Subcutaneous adipose tissue (tissue), 4 donors: Measurements from ENCODE around the gene LAMC3. TPM values are rescaled to one million over a fixed set of nuclear protein-coding genes. Genes with fewer than 3 reads are reported as not detected.

Experiments
- total RNA-seq, 4 donors: library from RNA; depleted of rRNA; stranded (reverse); fragments of >200 nt; gene quantifications; one replicate each; pipeline ENCODE4 v1.1.0, GENCODE V29; 2016
- TF ChIP-seq, protein P1 (sequence below): fragments of 450-650 bp; IDR thresholded peaks from one replicate; pipeline ENCODE4 v1.5.1; 2016; ENCODE audit warnings: low read depth, mild to moderate bottlenecking, control low read depth, antibody characterized with exemption, moderate library complexity

LAMC3 gene
- total RNA-seq, 4 donors from 2014 or later, result 1.3 to 2.9 (median 1.9) TPM

DNA sequence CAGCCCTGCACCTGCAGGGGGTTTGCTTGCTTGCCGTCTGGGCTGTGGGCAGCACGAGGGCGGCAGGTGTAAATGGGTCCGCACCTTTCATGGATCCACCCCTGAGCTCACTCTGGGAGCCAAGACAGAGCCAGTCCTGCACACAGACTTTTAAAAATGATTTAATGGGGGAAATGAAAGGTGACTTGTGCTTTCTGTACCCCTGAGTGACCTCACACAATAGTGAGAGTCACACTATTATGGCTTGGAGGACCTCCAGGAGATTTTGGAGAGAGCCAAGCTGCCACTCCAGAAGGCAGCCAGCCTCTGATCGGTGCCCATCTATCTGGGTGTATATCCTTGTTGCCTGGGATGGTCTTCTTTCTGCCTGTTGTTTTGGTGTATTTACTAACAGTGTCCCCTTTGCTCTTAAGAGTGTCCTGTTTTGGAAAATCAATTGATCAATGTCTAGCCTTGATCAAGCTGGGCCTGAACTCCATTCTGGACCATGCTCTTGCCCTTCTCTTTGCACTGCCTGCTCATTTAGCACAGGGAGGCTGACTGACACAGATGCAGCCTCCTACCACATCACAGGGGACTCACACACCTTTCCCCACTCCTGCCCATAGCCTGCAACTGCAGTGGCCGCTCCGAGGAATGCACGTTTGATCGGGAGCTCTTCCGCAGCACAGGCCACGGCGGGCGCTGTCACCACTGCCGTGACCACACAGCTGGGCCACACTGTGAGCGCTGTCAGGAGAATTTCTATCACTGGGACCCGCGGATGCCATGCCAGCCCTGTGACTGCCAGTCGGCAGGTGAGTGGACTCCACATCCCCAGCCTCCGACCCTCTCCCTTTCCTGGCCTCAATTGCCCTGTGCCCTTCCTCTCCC is 29.5 kb downstream of the LAMC3 start:
- TF ChIP-seq, protein P1, sequence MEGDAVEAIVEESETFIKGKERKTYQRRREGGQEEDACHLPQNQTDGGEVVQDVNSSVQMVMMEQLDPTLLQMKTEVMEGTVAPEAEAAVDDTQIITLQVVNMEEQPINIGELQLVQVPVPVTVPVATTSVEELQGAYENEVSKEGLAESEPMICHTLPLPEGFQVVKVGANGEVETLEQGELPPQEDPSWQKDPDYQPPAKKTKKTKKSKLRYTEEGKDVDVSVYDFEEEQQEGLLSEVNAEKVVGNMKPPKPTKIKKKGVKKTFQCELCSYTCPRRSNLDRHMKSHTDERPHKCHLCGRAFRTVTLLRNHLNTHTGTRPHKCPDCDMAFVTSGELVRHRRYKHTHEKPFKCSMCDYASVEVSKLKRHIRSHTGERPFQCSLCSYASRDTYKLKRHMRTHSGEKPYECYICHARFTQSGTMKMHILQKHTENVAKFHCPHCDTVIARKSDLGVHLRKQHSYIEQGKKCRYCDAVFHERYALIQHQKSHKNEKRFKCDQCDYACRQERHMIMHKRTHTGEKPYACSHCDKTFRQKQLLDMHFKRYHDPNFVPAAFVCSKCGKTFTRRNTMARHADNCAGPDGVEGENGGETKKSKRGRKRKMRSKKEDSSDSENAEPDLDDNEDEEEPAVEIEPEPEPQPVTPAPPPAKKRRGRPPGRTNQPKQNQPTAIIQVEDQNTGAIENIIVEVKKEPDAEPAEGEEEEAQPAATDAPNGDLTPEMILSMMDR, result no peak

DNA sequence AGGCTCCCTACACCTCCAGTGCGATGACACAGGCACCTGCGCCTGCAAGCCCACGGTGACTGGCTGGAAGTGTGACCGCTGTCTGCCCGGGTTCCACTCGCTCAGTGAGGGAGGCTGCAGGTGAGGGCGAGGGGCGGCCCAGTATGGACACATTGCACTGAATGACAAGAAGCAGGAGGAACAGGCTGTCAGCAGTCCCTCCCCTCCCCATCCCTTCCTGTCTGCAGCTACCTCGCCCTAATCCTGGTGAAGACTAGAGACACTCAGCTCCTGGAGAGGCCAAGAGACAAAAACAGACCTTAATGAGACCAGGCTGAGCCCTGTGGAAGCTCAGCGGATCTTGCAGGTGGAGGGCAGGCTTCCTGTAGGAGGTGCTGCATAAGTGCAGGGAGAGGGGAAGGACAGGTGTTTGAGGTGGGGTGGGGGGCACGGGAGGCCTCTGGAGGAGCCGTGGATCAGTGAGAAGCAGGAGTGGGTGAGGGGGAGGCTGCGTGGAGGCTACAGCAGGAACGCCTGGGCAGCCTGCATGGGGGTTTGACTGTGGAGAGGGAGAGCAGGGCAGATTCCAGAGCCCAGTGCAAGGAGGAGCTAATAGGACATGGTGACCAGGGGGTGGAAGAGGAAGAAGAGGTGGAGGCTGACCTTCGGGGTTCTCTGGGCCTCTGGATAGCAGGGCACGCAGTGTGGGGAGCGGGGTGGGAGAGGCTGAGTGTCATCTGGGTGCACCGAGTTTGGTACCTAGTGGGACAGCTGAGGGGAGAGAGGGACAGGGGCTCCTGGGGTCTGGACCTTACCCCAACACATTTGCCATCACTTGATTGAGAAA is 30.4 kb downstream of the LAMC3 start:
- TF ChIP-seq, protein P1, result no peak

DNA sequence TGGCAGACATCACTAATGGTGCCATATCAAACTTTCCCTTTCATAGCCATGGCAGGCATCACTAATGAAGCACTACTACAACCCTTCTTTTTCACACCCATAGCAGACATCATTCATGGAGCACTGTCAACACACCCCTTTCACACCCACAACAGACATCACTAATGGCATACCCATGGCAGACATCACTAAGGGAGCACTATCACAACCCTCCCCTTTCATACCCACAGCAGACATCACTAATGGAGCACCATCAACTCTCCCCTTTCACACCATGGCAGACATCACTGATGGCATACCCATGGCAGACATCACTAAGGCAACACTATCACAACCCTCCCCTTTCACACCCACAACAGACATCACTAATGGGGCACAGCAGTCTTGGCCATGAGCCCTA is 33.7 kb downstream of the LAMC3 start:
- TF ChIP-seq, protein P1, result no peak

DNA sequence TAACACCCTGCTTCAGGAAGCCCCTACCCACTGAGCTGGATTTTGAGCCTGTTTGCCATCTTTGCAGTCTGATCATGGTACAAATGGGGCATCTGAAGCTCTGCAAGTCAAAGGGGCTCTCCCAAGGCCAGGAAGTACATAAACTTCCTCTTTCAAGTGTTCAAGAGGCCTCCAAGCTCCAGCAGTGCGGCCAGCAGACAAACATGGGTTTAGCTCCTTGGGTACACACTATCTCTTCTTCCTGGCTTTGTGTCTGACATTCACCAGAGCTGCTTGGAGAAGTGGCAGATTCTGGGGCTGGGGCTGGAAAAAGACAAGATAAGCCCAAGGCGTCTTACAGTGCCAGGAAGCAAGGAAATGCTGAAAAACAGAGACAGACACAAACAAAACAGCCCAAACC is 34.1 kb downstream of the LAMC3 start:
- TF ChIP-seq, protein P1, result no peak

DNA sequence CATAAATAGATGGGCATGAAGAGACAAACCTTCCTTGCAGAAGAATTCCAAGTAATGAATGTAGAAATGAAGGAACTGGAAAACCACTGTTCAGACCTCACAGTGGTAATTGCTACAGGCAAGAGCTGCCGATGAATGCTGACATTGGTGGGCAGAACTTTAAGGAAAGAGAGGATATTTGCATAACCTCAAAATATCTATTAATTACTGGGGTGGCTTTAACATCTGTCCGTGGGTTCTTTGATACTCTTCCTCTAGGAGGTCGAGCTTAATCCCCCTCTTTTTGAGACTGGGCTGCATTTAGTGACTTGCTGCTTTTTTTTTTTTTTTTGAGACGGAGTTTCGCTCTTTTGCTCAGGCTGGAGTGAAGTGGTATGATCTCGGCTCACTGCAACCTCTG is 34.7 kb downstream of the LAMC3 start:
- TF ChIP-seq, protein P1, result no peak

DNA sequence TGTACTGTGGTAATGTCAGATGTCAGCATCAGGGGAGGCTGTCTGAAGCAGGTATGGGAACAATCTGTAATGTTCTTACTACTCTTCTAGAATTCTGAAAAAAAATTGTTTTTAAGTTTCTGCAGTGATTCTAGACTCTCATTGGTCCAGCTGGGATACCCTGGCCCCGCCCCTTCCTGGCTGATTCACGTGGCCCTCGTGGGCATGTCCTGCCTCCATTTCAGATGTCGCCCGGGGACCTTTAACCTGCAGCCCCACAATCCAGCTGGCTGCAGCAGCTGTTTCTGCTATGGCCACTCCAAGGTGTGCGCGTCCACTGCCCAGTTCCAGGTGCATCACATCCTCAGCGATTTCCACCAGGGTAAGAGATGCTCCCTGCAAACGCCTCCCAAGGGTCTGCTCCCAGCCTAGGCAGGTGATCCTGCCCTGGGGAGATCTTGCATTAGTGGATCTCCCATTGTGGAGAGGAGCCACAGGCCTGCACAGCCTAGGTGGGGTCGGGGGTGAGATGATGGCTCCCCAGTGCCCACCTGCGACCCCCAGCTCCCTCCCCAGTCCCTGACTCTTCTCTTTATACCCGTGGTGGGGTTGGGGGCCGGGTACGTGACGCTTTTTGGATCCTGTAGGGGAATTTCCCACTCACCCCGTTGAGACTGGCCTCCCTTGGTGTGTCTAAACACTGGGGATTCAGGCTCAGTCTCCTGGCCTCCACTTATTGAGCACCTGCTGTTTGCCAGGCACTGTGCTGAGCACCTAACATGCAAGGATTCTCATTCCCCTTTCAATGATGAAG is 36.5 kb downstream of the LAMC3 start:
- TF ChIP-seq, protein P1, result no peak
